Sigmoid colon (tissue), 4 donors: Measurements from ENCODE around the gene ARL5C.

Experiments used
- EP300 ChIP-seq, 4 donors: sonication (generic); formaldehyde crosslinking; IDR thresholded peaks; one replicate each; pipeline ENCODE4 v1.6.1; 2017; ENCODE audit warnings: antibody characterized with exemption in 4 of 4
- TF ChIP-seq, protein P1 (sequence below), 4 experiments: fragments of 450-650 bp in 3 of 4; fragments of 200-600 bp in 1 of 4; IDR thresholded peaks; one replicate each; pipeline ENCODE4 v1.5.1; 2016 to 2019; ENCODE audit warnings: antibody characterized with exemption in 4 of 4, mild to moderate bottlenecking in 3 of 4, moderate library complexity in 2 of 4

DNA sequence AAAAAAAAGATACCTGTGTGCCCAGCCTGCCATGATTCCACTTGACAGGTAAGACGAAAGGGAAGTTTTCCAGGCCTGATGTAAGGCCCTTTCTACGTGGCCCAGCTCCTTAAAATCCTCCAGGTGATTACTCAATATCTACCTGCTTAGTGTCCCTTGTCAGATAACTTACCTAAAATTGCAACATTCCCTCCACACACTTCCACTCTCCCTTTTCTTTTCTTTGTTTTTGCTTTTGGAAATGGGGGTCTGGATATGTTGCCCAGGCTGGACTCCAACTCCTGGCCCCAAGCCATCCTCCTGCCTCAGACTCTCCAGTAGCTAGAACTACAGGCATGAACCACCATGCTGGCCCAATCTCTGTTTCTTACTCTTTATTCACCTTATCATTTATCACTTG is 7.3 kb downstream of the ARL5C start:
- TF ChIP-seq EP300 (IDR thresholded peaks at IDR 0.05), result no peak
- TF ChIP-seq, protein P1, sequence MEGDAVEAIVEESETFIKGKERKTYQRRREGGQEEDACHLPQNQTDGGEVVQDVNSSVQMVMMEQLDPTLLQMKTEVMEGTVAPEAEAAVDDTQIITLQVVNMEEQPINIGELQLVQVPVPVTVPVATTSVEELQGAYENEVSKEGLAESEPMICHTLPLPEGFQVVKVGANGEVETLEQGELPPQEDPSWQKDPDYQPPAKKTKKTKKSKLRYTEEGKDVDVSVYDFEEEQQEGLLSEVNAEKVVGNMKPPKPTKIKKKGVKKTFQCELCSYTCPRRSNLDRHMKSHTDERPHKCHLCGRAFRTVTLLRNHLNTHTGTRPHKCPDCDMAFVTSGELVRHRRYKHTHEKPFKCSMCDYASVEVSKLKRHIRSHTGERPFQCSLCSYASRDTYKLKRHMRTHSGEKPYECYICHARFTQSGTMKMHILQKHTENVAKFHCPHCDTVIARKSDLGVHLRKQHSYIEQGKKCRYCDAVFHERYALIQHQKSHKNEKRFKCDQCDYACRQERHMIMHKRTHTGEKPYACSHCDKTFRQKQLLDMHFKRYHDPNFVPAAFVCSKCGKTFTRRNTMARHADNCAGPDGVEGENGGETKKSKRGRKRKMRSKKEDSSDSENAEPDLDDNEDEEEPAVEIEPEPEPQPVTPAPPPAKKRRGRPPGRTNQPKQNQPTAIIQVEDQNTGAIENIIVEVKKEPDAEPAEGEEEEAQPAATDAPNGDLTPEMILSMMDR (IDR thresholded peaks at IDR 0.05), result no peak
